ENCODE measurements around the gene XPR1. TPM values are rescaled to one million over a fixed set of nuclear protein-coding genes. Genes with fewer than 3 reads are reported as not detected.

XPR1 gene
- total RNA-seq, 1 donor, result 31.8 TPM

- TF ChIP-seq CTCF (IDR thresholded peaks at IDR 0.05; ENCODE audit: insufficient read depth, low read length), result no peak
- no peak for DNase-seq (ENCODE audit: low read depth)
- no peak overlapping the region for H3K4me3 ChIP-seq (ENCODE audit: low read depth, low read length)
Observed at GRCh38 chr1:180929389-180929788, 297.6 kb downstream of the XPR1 start.

- H3K4me3 ChIP-seq (ENCODE audit: low read depth, low read length), result no peak overlapping the region
- DNase-seq (ENCODE audit: low read depth), result no peak
- no peak for TF ChIP-seq CTCF (IDR thresholded peaks at IDR 0.05; ENCODE audit: insufficient read depth, low read length)
Observed at GRCh38 chr1:180930687-180931086, 298.9 kb downstream of the XPR1 start.

GRCh38 chr1:180931529-180931928 is 299.7 kb downstream of the XPR1 start:
- no peak for TF ChIP-seq CTCF (IDR thresholded peaks at IDR 0.05; ENCODE audit: insufficient read depth, low read length)
- no peak overlapping the region for H3K4me3 ChIP-seq (ENCODE audit: low read depth, low read length)
- no peak for DNase-seq (ENCODE audit: low read depth)

GRCh38 chr1:180932378-180932777 is 300.6 kb downstream of the XPR1 start:
- H3K4me3 ChIP-seq (ENCODE audit: low read depth, low read length), result no peak overlapping the region
- DNase-seq (ENCODE audit: low read depth), result no peak
- TF ChIP-seq CTCF (IDR thresholded peaks at IDR 0.05; ENCODE audit: insufficient read depth, low read length), result no peak

- TF ChIP-seq CTCF (IDR thresholded peaks at IDR 0.05; ENCODE audit: insufficient read depth, low read length), result no peak
- no peak for DNase-seq (ENCODE audit: low read depth)
- no peak overlapping the region for H3K4me3 ChIP-seq (ENCODE audit: low read depth, low read length)
Observed at GRCh38 chr1:180933141-180933540, 301.3 kb downstream of the XPR1 start.

GRCh38 chr1:180934563-180934962 is 302.7 kb downstream of the XPR1 start:
- no peak for DNase-seq (ENCODE audit: low read depth)
- TF ChIP-seq CTCF (IDR thresholded peaks at IDR 0.05; ENCODE audit: insufficient read depth, low read length), result no peak
- no peak overlapping the region for H3K4me3 ChIP-seq (ENCODE audit: low read depth, low read length)

GRCh38 chr1:180935326-180936109 is 303.7 kb downstream of the XPR1 start:
- no peak overlapping the region for H3K4me3 ChIP-seq (ENCODE audit: low read depth, low read length)
- TF ChIP-seq CTCF (IDR thresholded peaks at IDR 0.05; ENCODE audit: insufficient read depth, low read length), result no peak
- DNase-seq (ENCODE audit: low read depth), result no peak

Measured in fibroblast of the aortic adventitia (primary cell).